Spleen (tissue), 11 donors: ENCODE measurements around the gene CDC42EP3. TPM values are rescaled to one million over a fixed set of nuclear protein-coding genes. Genes with fewer than 3 reads are reported as not detected.
A peak's percentile ranks its signal among the peaks of the same experiment; 100 is the strongest.

Experiments used
- DNase-seq: peaks from one replicate; pipeline ENCODE4 v3.0.0-alpha.2; 2020
- H3K27ac ChIP-seq, 8 donors: fragments of 200-600 bp; sonication (generic) in 7 of 8; 1 replicate in 4 of 8; 2 replicates in 4 of 8; pipeline versions ENCODE4 v1.5.0 to v1.8.0; 2016 to 2021; ENCODE audit warnings: inconsistent platforms in 4 of 8, mild to moderate bottlenecking in 4 of 8, moderate library complexity in 1 of 8
- H3K27me3 ChIP-seq, 7 donors: fragments of 200-600 bp; sonication (generic) in 6 of 7; replicated peaks in 1 of 7; 1 replicate in 4 of 7; 2 replicates in 3 of 7; pipeline versions ENCODE4 v1.5.0 to v1.8.0; 2016 to 2021; ENCODE audit warnings: inconsistent platforms in 3 of 7, mild to moderate bottlenecking in 1 of 7
- H3K36me3 ChIP-seq, 6 donors: fragments of 200-600 bp; sonication (generic) in 5 of 6; 1 replicate in 4 of 6; 2 replicates in 2 of 6; pipeline versions ENCODE4 v1.5.0 to v1.8.0; 2016 to 2021; ENCODE audit warnings: inconsistent platforms in 2 of 6
- H3K4me1 ChIP-seq, 6 donors: fragments of 200-600 bp; sonication (generic) in 5 of 6; 1 replicate in 3 of 6; 2 replicates in 3 of 6; pipeline versions ENCODE4 v1.5.0 to v1.8.0; 2016 to 2021; ENCODE audit warnings: inconsistent platforms in 3 of 6
- H3K4me3 ChIP-seq, 8 donors: fragments of 200-600 bp; sonication (generic) in 7 of 8; 1 replicate in 4 of 8; 2 replicates in 4 of 8; pipeline versions ENCODE4 v1.5.0 to v1.8.0; 2016 to 2021; ENCODE audit warnings: inconsistent platforms in 4 of 8, mild to moderate bottlenecking in 4 of 8, moderate library complexity in 2 of 8
- H3K9me3 ChIP-seq, 8 donors: fragments of 200-600 bp; sonication (generic) in 7 of 8; 1 replicate in 4 of 8; 2 replicates in 4 of 8; pipeline versions ENCODE4 v1.5.0 to v1.8.0; 2016 to 2021; ENCODE audit warnings: inconsistent platforms in 4 of 8
- POLR2A ChIP-seq, 3 donors: fragments of 450-650 bp; IDR thresholded peaks; one replicate each; pipeline ENCODE4 v1.5.1; 2017; ENCODE audit warnings: antibody characterized with exemption in 3 of 3, mild to moderate bottlenecking in 1 of 3
- POLR2AphosphoS5 ChIP-seq, 3 donors: sonication (generic); formaldehyde crosslinking; IDR thresholded peaks; one replicate each; pipeline ENCODE4 v1.5.1; 2017; ENCODE audit warnings: antibody characterized with exemption in 3 of 3
- WGBS, 5 donors: extraction: QIAGEN DNeasy Blood & Tissue Kit in 3 of 5; methylation state at CpG; one replicate each; pipeline versions ENCODE4 v1.1.5 to v1.1.7; 2013 to 2018; 5-methylcytosine and 5-hydroxymethylcytosine counted together
- intact Hi-C: fragments of 100-400 bp; cut with DNase I; formaldehyde crosslinking; loops from one replicate; pipeline ENCODE4 v1.15.0; 2023; ENCODE audit warnings: low total_unique reads
- polyA plus RNA-seq, 3 donors: library from polyadenylated mRNA; stranded (reverse); fragments of 200-250 nt; gene quantifications; one replicate each; pipeline ENCODE4 v1.2.1, GENCODE V29; 2013
- total RNA-seq, 7 donors: library from RNA; depleted of rRNA in 3 of 7; stranded (reverse); fragments of >200 nt in 3 of 7; fragmentation: NEBNext Ultra II Directional in 4 of 7; extraction: Animal tissue kit (Norgen Biotek cat#: 25700) in 4 of 7; gene quantifications; one replicate each; pipeline versions ENCODE4 v1.1.0 to v1.2.1, GENCODE V29; 2016 to 2021
- TF ChIP-seq, protein P1 (sequence below), 11 experiments: fragments of 200-600 bp in 7 of 11; fragments of 450-650 bp in 4 of 11; sonication (generic) in 4 of 11; IDR thresholded peaks in 8 of 11; conservative IDR thresholded peaks in 3 of 11; 1 replicate in 7 of 11; 2 replicates in 4 of 11; pipeline versions ENCODE4 v1.4.0 to v1.8.0; 2016 to 2021; ENCODE audit warnings: antibody characterized with exemption in 11 of 11, inconsistent platforms in 4 of 11, mild to moderate bottlenecking in 1 of 11
- donor health status: healthy with polysubstance abuse.
- donor health status: DM: no; HTN: no; CAD: no; lungs with moderate emphysema.
- donor health status: DM: no; HTN: no; CAD: no.
- donor health status: Bipolar disorder and iron deficiency.
- donor health status: healthy.
- donor health status: DM: no; HTN: no; CAD: no.
- donor health status: DM: yes; HTN: yes; CAD: no.

CDC42EP3 gene
- total and polyA plus RNA-seq, 10 donors, result 9.5 to 57.2 (median 41.2) TPM

DNA sequence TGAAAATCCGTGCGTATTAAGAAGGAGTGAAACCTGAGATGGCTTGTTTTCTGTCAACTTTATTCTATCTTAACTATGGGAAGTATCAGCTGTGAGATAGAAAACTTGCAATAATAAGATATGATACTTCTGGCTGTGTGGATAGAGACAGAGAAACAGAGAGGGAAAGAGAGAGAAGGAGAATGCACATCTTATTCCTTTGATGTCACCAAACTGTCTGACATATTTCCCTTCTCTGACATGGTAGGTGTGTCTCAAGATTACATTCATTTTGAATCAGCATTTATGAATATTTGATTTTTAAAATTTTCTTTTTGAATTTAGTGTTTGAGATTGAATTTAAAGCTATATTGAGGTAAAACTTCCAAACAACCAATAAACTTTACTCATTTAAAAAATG, 69.4 kb downstream of the CDC42EP3 start:
- Histone ChIP-seq H3K27ac (no peak overlapping the region), H3K36me3 (no peaks in the 10 kb centered on the region), H3K9me3 (peaks cover 0 to 21% (median 11%) of the 10 kb centered on the region in 8 donors), H3K4me1 (peaks cover 0 to 34% (median 15%) of the 10 kb centered on the region in 6 donors), H3K4me3 (peak overlapping the region in 1 of 8 donors; percentile 61), H3K27me3 (no peaks in the 10 kb centered on the region)
- no peak for DNase-seq
- 86 to 99% (median 91%) methylated on average over 2 of the region's 2 CpGs for WGBS, 5 donors
- intact Hi-C loops, result no loop called here
- TF ChIP-seq POLR2A (IDR thresholded peaks at IDR 0.05) (no peak), POLR2AphosphoS5 (IDR thresholded peaks at IDR 0.05) (no peak)
- TF ChIP-seq, protein P1, sequence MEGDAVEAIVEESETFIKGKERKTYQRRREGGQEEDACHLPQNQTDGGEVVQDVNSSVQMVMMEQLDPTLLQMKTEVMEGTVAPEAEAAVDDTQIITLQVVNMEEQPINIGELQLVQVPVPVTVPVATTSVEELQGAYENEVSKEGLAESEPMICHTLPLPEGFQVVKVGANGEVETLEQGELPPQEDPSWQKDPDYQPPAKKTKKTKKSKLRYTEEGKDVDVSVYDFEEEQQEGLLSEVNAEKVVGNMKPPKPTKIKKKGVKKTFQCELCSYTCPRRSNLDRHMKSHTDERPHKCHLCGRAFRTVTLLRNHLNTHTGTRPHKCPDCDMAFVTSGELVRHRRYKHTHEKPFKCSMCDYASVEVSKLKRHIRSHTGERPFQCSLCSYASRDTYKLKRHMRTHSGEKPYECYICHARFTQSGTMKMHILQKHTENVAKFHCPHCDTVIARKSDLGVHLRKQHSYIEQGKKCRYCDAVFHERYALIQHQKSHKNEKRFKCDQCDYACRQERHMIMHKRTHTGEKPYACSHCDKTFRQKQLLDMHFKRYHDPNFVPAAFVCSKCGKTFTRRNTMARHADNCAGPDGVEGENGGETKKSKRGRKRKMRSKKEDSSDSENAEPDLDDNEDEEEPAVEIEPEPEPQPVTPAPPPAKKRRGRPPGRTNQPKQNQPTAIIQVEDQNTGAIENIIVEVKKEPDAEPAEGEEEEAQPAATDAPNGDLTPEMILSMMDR (IDR thresholded peaks at IDR 0.05 in 8 of 11, conservative IDR thresholded peaks at IDR 0.05 in 3 of 11), result no peak

DNA sequence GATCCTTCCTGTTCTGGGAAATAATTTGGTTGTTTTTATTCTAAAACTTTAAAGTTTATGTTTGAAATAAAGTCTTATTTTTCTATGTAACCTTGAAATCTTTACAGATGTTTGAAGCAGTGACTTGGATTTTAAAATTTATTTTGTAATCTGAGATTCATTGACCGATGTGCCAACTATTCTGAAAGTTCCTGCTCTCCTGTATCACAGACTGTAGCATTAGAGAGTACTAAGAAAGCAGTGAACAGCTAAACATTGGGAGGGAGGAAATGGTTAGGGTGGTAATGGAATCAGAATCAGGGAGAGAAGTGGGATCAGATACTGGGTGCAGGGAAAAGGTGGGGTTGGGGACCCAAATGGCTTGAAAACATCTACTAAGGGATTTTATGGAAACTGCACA, 69.9 kb downstream of the CDC42EP3 start:
- no peak overlapping the region for H3K27ac ChIP-seq
- intact Hi-C loops, result no loop called here
- peak overlapping the region in 2 of 8 donors; percentile 19 to 61 for H3K4me3 ChIP-seq
- 78 to 93% (median 86%) methylated on average over 1 of the region's 1 CpG for WGBS, 5 donors
- no peak for DNase-seq
- TF ChIP-seq, protein P1 (IDR thresholded peaks at IDR 0.05 in 8 of 11, conservative IDR thresholded peaks at IDR 0.05 in 3 of 11), result no peak
- TF ChIP-seq POLR2A (IDR thresholded peaks at IDR 0.05) (no peak), POLR2AphosphoS5 (IDR thresholded peaks at IDR 0.05) (no peak)
- peaks cover 0 to 34% (median 15%) of the 10 kb centered on the region in 6 donors for H3K4me1 ChIP-seq
- H3K36me3 ChIP-seq, result no peaks in the 10 kb centered on the region
- H3K27me3 ChIP-seq, result no peaks in the 10 kb centered on the region
- peaks cover 0 to 17% (median 11%) of the 10 kb centered on the region in 8 donors for H3K9me3 ChIP-seq

DNA sequence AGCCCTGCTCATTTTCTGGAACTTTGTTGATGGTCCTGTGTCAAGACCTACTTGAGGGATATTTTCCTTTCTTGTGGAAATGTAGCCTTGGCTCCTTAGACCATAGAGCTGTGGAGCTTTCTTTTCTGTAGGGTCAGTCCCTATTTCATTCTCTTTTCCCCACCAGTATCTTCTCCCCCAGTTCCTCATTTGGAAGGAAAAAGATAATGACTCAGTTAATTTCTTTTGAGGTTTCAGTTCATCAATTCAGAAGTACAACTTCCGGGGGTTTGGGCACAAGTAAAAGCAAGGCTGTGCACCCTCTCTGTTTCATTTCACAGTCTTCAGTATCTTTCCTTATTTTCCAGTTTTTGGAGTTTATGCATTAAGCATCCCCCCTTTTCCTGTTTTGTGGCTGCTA, 70.7 kb downstream of the CDC42EP3 start:
- H3K4me1 ChIP-seq, result peaks cover 0 to 34% (median 15%) of the 10 kb centered on the region in 6 donors
- 22 to 41% (median 28%) methylated on average over 1 of the region's 1 CpG for WGBS, 5 donors
- intact Hi-C loops, result no loop called here
- H3K27me3 ChIP-seq, result no peaks in the 10 kb centered on the region
- no peaks in the 10 kb centered on the region for H3K36me3 ChIP-seq
- H3K9me3 ChIP-seq, result peaks cover 0 to 12% (median 3%) of the 10 kb centered on the region in 8 donors
- H3K27ac ChIP-seq, result peak overlapping the region in 6 of 8 donors; percentile 55 to 84 (median 66)
- peak overlapping the region in 6 of 8 donors; percentile 0 to 61 (median 17) for H3K4me3 ChIP-seq
- TF ChIP-seq POLR2A (IDR thresholded peaks at IDR 0.05), result no peak
- DNase-seq, result no peak

DNA sequence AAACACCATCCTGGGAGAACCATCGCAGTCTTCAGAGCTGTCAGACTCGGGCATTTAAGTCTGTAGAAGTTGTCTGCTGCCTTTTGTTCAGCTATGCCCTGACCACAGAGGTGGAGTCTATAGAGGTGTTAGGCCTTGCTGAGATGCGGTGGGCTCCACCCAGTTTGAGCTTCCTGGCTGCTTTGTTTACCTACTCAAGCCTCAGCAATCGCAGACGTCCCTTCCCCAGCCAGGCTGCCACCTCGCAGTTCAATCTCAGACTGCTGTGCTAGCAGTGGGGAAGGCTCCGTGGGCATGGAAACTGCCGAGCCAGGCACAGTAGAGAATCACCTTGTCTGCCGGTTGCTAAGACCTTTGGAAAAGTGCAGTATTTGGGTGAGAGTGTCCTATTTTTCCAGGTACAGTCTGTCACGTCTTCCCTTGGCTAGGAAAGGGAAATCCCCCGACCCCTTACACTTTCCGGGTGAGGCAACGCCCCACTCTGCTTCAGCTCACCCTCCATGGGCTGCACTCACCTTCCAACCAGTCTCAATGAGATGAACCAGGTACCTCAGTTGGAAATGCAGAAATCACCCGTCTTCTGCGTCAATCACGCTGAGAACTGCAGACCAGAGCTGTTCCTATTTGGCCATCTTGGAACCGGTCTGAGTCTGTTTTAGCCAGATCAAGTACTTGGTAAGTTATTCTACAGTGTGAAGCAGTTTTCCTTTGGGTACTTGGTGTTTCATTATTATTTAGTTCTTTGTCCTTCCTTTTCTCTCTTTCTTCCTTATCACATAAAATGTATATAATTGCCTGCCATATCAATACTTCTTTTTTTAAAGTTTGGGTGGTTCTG, 71.5 kb downstream of the CDC42EP3 start:
- peak overlapping the region in 6 of 8 donors; percentile 0 to 61 (median 17) for H3K4me3 ChIP-seq
- TF ChIP-seq POLR2AphosphoS5 (IDR thresholded peaks at IDR 0.05) (peak; percentile 44 to 88 (median 82)), POLR2A (IDR thresholded peaks at IDR 0.05) (no peak)
- TF ChIP-seq, protein P1 (IDR thresholded peaks at IDR 0.05 in 8 of 11, conservative IDR thresholded peaks at IDR 0.05 in 3 of 11), result no peak
- H3K27ac ChIP-seq, result peak overlapping the region in 6 of 8 donors; percentile 56 to 84 (median 66)
- DNase-seq, result peak; percentile 88
- 77 to 87% (median 85%) methylated on average over 14 to 17 of the region's 17 CpGs for WGBS, 5 donors
- peaks cover 0 to 34% (median 15%) of the 10 kb centered on the region in 6 donors for H3K4me1 ChIP-seq
- no peaks in the 10 kb centered on the region for H3K27me3 ChIP-seq
- peaks cover 0 to 13% (median 8%) of the 10 kb centered on the region in 8 donors for H3K9me3 ChIP-seq
- no peaks in the 10 kb centered on the region for H3K36me3 ChIP-seq
- intact Hi-C loops, result no loop called here
